GM19468 (cell line): Measurements from ENCODE around the gene GRB10.

Source experiments
- ATAC-seq: cut with Tn5 transposase; IDR thresholded peaks from one replicate; pipeline ENCODE4 v1.9.1; 2021; ENCODE audit warnings: mild to moderate bottlenecking, moderate library complexity, moderate number of reproducible peaks; ENCODE audit not compliant: unreplicated experiment; ENCODE audit errors: extremely low read depth

Gene GRB10

DNA sequence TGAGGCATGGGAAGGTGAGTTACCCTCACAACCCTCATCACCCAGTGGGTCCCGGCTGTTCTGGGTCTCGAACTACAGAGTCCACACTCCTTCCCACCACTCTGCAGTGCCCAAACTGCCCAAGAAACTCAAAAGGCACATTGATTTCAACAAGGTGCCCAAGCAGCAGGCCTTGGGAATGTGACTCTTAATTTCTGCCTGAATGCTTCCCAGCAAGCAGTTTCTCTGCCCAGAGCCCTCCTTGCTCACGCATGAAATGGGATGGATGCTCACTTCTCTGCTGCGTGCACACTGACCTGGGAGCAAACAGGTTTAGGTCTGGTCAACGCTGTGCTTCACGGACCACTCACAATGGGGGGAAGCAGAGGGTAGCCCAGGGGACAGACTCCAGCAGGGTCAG lies 77.9 kb downstream of the GRB10 start:
- ATAC-seq, result no peak

DNA sequence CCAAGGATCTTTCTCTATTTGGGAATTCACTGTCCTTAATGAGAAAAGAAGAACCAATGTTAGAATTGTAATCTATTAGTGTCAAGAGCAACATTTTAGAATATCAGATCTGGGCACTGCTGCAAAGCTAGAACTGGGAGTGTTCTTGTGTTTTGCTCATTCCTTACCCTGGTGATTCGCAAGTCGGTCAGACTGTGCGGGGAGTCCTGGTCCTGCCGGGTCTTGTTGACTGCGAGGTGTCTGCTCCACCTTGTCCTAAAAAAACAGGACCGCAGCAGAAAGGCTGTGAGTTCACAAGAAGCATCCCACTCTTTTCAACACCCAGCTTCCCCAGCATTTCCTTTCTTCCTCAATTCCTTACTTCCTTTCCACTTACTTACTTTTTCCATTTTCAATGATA lies 79.0 kb downstream of the GRB10 start:
- ATAC-seq, result no peak

DNA sequence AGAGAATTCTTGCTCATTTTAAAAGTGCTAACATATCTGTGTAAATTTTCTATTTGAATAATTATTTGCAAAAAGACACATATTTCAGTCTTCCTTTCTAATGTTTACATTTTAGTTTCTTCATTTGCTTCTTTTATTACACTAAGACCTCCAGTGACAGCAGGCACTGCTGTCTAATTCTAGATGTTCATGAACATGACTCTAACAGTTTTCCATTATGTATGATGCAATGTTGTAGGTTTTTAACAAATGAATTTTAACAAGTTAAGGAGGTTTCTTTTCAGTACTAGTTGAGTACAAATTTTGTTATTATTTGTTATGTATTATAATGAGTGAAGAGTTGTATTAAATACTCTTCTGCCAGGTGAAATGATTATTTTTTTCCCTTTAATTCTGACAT lies 83.6 kb downstream of the GRB10 start:
- no peak for ATAC-seq

DNA sequence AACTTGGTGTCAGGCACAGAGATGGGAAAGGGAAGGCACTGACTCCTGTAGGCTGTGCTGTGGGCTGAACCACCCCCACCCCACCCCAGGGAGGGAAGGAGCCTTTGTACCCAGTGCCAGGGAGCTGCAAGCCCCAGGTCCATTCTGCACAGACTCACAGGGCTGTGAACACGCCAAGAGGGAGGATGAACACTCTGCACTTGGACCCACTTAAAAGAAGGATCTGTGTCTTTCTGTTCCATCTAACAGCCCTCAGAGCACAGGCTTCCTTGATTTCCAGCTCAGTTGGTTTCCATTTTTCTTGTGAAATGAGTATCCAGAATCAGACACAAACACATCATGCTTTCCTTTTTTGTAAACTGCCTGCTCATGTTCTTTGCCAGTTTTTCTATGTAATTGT lies 84.9 kb downstream of the GRB10 start:
- ATAC-seq, result no peak

DNA sequence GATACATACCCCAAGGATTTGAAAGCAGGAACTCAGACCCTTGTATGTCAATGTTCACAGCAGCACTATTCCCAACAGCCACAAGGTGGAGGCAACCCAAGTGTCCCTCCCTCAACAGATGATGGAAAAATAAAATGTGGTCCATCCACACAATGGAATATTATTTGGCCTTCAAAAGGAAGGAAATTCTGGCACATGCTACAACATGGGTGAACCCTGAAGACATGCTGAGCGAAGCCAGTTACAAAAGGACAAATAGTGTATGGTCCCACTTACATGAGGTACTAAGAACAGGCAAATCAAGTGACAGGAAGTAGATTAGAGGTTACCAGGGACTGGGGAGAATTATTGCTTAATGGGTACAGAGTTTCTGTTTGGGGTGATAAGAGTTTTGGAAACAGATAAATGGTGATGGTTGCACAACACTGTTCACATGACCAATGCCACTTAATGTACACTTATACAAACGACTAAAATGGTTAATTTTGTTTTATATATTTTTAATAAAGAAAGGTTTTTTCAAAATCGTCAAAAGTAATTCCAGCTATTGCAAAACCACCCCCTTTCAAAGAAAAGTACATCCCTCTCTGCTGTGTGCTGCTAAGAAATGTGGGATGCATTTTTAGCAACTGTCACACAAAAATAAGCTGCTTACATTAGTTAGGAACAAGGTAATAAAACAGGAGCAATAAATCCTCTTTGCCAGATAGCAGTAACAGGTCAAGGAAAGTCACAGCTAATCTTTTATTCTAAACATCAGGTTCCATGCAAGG lies 85.7 kb downstream of the GRB10 start:
- ATAC-seq, result no peak

DNA sequence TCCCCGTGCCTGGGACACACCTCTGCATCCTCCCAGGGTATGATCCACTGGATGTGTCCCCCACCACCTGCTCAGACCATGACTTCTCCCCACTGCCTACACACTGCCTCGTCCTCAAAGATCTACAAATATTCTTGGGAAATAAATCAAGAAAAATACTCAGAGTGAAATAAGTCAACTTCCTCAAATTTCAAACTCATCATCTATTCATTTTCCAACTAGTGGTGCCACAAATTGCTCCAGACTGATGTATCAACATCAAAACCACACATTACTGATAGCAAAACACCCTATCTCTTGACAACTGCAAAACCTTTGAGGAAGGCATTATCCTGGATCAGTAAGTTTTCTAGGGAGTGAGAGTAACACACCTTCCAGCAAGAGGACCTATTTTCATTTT lies 87.7 kb downstream of the GRB10 start:
- ATAC-seq, result no peak

DNA sequence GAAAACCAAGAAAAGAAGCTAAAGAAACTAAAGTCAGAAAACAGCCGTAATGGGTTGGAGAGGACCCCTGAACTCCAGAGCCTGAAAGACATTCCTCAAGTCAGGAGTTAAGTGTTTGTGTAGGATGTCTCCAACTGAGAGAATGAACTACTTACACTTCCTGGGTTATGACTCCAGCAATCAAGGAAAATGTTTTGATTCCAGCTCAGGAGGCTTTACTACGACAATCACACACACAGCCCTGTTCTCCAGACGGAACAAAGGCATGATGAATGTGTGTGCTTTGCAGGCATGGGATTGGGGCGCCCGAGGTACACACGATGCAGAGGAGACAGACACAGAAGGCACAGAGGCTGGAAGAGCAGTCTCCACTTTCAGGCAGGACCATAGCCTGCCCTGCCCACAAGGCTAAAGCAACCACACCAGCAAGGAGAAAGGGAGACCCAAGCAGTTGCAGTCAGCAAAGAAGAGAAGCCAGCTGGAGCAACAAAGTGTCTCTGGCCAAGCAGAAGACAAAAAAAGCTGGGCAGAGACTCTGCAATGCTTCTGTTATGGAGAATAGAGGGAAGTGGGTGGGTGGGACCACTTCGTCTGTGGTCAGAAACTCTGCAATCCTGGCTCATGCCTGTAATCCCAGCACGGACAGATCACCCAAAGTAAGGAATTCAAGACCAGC lies 89.1 kb downstream of the GRB10 start:
- ATAC-seq, result no peak

DNA sequence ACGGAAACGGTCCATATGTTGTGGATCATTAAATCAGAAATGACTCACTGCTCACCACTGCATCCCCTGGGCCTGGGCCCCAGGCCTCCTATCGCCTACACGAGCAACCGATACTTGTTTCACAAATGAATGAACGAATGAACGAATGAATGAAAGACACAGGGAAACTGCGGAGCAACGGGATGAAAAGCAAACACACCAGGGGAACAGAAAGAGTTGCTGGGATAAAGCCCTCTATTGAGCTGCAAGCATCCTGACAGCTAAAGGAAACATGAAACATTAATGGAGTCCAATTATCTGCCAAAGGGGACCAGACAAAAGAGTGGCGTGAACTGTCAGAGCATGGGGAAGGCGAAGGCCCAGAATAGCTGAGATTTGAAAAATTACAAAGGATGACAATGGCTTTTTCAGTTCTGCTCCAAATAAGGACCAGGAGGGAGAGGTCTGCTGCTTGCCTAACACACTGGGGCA lies 92.1 kb downstream of the GRB10 start:
- no peak for ATAC-seq

DNA sequence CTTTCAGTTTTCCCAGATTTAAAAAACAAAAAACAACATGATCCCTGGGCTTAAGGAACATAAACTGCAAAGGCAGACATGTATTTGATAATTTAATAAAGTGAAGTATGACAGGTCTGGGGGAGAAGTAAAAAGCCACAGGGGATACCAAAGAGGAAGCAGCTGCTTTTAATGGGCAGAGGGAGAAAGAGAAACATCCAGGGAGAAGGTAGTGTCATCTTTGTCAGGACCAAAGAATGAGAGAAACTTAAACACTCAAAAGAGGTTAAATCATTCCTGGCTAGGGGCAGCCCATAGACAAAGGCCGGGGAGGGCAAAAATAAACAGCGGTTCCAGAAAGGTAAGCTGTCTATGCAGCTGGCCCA lies 94.5 kb downstream of the GRB10 start:
- no peak for ATAC-seq

DNA sequence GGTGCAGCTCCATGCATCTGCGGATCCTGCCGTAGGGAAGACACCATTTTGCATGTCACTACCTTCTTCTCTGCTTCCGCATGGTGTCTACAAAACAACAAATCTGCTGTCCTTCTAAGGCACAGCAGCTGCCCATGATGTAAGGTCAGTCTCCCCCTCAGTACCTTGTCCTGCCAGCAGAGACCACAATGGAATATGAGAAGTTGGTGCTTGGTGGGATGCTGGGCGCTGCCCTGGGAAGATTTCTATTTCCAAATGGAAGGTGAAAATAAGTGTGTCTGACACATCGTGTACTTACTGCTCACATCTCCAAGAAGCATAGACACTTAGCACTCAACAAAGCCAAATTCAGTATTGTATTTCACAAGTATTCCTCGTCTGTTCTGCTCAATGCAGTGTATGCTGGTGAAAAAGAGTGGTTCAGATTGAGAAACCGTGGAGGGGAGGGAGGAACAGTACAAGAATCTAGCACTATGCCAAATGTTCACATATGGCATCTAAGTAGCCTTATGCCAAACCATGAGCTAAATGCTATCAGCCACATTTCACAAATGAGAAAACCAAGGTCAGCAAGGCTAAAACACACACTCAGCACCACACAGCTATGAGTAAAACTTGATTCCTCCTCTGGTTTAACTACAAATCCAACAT lies 95.0 kb downstream of the GRB10 start:
- no peak for ATAC-seq

DNA sequence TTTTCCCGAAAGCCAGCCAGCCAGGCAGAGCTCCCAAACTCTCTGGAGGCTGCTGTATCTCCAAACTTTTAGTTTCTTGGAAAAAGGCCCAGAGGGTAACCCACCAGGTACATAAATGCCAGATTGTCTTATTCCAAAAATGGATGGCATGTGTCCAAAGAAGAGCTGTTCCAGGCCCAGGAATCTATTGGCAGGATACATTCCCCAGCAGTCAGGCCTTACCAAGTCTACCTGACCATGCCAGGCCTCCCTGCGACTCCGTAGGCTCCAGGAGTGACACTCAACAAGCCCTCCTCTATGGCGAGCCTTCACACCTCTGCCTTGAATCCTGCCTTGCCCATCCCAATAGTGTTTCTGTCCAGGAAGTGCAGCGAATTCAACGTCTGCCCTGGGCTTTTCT lies 95.6 kb downstream of the GRB10 start:
- no peak for ATAC-seq

DNA sequence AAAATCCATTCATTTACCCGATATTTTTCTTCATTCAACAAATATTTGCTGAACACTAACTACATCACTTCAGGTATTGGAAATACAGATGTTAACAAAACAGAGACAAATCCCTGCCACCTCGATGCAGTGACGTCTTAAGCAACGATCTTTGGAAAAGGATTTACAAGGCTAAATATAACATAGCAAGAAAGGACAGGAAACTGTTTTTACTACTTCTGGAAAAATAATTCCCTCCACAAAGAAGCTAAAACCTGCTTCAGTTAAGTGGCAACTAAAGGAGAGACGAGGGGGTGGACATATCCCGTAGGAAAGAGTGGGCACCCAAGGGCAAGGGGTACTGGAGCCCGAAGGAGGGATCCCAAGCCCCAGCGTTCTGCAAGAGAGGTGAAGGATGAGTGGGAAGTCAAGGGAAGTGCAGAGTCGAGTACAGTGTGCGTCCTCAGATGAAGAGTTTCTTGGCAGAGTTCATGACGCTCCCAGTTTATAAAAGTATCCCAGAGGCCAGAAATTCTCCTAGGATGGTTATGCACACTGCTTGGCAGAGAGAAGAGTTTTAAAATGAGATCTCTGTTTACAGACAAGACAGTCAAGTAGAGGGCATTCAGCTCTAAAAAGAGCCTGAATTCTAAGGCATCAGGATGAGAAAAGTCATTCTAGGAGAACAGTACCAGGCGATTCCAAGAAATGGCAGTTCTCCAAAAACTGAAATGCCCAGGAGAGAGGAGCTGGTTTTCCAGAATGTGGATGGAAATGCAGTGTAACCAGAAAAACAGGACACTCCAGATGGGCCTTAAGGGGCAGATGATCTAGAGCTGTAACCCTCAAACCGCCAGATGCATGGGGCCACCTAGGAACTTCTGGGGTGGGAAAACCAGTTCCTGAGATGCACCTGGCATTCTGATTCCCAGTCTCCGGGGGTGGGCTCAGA lies 97.3 kb downstream of the GRB10 start:
- no peak for ATAC-seq

DNA sequence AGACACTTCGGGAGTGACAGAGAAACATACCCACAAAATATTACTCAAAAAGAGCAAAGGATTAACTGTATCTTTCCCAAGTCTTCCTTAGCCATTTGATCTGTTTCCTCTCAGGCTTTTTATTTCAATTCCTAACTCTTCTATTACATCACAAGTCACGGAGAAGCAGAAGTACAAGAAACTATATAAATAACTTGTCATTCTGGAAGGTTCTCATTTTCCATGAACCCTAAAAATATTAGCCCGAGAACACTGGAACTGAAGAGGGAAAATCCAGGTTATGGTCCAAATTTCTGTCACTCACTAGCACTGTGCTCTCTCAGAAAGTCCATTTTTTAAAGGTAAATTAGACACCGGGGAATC lies 98.0 kb downstream of the GRB10 start:
- no peak for ATAC-seq

DNA sequence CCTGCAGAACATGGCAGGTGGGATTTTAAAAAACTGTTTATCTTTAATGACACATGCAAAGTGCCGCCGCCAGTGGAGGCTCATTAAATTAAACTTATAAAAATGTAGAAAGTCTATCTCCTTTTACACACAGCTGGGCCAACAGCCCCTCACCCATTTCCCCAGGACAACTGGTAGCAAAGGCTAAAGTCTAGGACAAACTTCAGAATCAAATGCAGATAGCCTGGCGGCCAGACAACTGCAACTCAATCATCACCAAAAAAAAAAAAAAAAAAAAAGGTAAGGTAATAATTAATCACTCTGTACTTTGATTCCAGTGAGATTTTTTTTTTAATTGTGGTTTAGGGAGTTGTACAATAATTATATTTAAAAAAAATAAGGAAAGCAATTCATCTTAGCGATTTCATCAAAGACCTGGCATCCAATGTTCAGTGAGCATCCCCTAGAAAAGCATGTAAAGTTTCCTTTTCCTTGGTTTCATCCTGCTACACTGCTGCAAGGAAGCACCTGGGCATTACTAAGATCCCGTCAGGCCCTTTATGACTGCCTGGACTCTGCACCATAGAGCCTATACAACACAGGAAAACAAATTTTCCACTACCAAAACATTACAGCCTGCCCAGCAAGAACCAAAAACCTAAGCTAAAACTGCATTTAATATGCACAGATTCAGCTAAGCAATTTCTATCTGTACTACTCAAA lies 98.5 kb downstream of the GRB10 start:
- no peak for ATAC-seq

DNA sequence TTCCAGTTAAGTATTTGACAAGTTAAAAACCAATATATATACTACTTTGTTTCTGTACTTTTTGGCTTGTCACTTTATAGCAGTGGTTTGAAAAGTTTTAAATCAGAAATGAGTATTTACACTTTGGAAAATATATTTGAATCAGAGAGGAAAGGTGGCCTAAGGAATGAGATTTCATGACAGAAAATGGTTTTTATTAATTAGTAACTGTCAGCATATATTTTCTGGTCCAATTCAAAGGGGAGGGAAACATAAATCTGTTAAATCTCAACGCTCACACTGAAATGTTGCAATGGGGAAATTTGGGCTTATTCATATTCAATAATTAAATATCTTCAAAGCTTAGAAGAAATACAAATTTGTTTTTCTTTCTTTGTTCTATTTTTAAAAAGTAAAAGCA lies 100.1 kb downstream of the GRB10 start:
- no peak for ATAC-seq

DNA sequence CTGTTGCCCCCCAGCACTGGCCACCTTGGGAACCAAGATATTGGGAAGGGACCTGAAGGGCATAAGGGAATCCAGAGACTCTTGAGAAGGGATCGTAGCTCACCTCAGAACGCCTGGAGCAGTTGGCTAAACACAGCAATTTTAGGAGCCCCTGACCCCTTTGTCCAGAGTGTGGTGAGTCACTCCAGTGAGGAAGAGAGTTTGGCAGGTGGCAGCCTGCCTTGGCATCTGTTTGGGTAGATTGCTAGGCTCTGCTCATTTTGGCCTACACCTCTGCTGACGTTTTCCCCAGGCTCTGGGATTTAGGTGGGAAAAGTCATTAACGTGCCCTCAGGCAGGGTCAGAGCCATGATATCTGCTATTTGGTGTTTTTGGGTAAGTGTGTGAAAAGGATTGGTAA lies 100.6 kb downstream of the GRB10 start:
- no peak for ATAC-seq

DNA sequence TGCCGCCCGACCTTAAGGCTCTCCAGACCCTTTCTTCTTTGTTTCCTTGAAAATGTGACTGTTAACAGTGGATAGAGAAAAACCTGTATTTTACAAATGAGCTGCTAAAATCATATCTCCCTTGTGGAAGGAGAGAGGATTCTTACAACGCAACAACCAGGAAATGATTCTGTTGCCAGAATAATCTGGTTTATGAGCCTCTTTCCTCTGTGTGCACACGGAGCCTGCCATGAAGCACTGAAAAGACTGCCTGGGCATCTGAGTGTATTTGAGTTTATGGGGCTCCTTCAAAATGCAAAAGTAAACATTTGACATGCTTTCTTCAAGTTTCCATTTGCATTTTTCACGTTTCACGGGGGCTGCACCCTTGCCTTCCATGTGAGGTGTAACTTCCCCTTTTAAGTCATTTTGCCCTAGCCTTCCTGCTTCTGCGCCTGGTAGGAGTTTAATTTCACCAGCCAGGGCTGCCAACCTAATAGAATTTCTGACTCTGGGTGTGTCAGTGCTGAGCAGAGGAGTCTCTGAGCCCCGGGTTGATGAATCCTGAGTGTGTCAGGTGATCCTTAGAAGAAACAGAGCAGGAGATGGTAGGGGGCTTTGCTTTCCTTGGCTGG lies 101.2 kb downstream of the GRB10 start:
- ATAC-seq, result no peak

DNA sequence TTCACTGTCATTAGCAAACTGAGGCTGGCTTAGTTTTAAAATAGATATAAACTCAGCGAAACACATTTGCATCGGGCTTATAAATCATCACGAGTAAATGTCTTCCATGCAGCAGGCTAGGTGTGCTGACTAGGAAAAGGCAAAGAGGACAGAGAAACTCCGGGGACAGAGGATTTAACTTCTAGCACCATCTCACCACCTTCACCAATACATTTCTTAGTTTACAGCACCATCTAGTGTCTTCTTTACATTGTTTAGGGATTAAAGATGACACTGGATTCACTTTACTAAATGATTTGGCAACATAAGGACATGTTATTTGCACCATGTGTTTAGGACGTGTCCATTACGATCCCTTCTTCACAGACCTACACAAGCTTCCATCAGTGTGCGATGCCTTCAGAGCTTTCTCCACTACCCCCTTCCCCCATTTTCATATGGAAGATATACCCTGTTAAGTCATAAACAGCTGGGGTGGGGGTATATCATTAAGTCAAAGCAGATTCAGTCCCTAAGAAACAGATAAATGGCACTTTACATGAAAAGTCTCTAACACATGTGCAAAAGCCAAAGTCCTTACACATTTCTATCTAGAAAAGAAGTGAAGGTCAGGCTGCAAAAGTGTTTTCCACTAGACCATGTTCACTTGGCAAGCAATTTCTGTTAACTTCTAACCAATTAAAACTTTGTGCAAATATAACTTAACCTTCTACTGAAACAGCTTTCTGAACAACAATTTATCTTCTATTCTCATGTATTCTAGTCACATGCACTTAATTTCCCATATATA lies 103.3 kb downstream of the GRB10 start:
- ATAC-seq, result no peak

DNA sequence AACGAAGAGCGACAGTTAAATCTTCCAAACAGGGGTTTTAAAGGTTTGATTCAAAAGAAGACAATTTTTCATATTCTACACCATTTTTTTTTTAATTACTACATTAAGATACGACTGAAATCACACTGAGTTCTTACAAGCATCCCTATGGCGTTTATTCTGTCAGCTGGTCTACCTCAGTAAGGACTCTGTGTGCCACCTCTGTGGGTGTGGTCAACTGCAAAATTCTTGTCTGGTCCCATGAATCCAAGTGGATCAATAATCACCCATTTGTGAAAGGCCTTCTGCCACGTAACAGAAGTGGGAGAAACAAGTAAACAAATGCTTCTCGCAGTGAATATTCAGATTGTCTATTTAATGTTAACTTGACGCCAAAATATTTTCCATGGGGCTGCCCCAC lies 104.1 kb downstream of the GRB10 start:
- ATAC-seq, result no peak
